ENCODE data around the gene GXYLT2. TPM values are rescaled to one million over a fixed set of nuclear protein-coding genes. Genes with fewer than 3 reads are reported as not detected.

GXYLT2 gene
- total RNA-seq, 4 donors from 2014 or later = 5.0 to 9.8 (median 7.6) TPM

- TF ChIP-seq POLR2AphosphoS5 (IDR thresholded peaks at IDR 0.05) (no peak), POLR2A (IDR thresholded peaks at IDR 0.05; ENCODE audit: low read depth) (no peak), EP300 (IDR thresholded peaks at IDR 0.05) (no peak)
- TF ChIP-seq, protein P1, sequence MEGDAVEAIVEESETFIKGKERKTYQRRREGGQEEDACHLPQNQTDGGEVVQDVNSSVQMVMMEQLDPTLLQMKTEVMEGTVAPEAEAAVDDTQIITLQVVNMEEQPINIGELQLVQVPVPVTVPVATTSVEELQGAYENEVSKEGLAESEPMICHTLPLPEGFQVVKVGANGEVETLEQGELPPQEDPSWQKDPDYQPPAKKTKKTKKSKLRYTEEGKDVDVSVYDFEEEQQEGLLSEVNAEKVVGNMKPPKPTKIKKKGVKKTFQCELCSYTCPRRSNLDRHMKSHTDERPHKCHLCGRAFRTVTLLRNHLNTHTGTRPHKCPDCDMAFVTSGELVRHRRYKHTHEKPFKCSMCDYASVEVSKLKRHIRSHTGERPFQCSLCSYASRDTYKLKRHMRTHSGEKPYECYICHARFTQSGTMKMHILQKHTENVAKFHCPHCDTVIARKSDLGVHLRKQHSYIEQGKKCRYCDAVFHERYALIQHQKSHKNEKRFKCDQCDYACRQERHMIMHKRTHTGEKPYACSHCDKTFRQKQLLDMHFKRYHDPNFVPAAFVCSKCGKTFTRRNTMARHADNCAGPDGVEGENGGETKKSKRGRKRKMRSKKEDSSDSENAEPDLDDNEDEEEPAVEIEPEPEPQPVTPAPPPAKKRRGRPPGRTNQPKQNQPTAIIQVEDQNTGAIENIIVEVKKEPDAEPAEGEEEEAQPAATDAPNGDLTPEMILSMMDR (IDR thresholded peaks at IDR 0.05) = no peak
Measured at GRCh38 chr3:73018790-73019441, 131.1 kb downstream of the GXYLT2 start.

GRCh38 chr3:73021301-73021835 is 133.5 kb downstream of the GXYLT2 start:
- no peak overlapping the region for H3K4me3 ChIP-seq
- DNase-seq (ENCODE audit: extremely low spot score) = no peak
- TF ChIP-seq, protein P1 (IDR thresholded peaks at IDR 0.05) = no peak
- no peak for TF ChIP-seq POLR2A (IDR thresholded peaks at IDR 0.05; ENCODE audit: low read depth)
- TF ChIP-seq POLR2AphosphoS5 (IDR thresholded peaks at IDR 0.05) = no peak
- no peak for TF ChIP-seq EP300 (IDR thresholded peaks at IDR 0.05)
- no peaks in the 10 kb centered on the region for H3K36me3 ChIP-seq
- H3K27ac ChIP-seq (replicated peaks in 1 of 4) = no peak overlapping the region
- H3K9me3 ChIP-seq = no peaks in the 10 kb centered on the region
- H3K27me3 ChIP-seq = no peaks in the 10 kb centered on the region
- intact Hi-C loops (cut with DNase I) = no loop called here
- 63% methylated on average over 4 of the region's 4 CpGs for WGBS
- peaks cover 30 to 85% (median 77%) of the 10 kb centered on the region in 4 donors for H3K4me1 ChIP-seq

More at GRCh38 chr3:73018790-73019441, 131.1 kb downstream of the GXYLT2 start:
- H3K9me3 ChIP-seq = no peaks in the 10 kb centered on the region
- intact Hi-C loops (cut with DNase I) = no loop called here
- peaks cover 17 to 71% (median 55%) of the 10 kb centered on the region in 4 donors for H3K4me1 ChIP-seq
- no peak overlapping the region for H3K4me3 ChIP-seq
- H3K27ac ChIP-seq (replicated peaks in 1 of 4) = no peak overlapping the region
- no peaks in the 10 kb centered on the region for H3K27me3 ChIP-seq
- H3K36me3 ChIP-seq = peaks cover 0 to 7% (median 3%) of the 10 kb centered on the region in 4 donors
- 75% methylated on average over 5 of the region's 5 CpGs for WGBS
- DNase-seq (ENCODE audit: extremely low spot score) = no peak

DNA sequence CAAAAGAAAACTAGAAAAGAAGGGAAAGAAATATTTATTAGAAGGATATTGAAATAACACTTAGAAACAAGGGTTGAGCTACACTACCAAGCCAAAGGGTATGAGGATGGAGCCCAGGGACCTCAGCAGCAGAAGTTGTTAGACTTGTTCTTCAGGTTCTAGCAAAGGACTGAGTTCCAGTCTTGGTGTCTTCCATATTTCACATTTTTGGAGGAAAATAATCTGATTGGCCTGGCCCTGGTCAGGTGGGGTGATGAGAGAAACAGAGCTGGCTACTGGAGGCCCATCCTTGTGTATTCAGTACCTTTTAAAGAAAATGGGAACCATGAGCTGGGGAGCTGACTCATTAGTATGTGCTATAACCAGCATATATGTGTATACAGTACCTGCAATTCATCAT is 137.0 kb downstream of the GXYLT2 start:
- intact Hi-C loops (cut with DNase I) = no loop called here
- no peak overlapping the region for H3K4me3 ChIP-seq
- peaks cover 30 to 87% (median 78%) of the 10 kb centered on the region in 4 donors for H3K4me1 ChIP-seq
- no peaks in the 10 kb centered on the region for H3K27me3 ChIP-seq
- no peak overlapping the region for H3K27ac ChIP-seq (replicated peaks in 1 of 4)
- no peak for DNase-seq (ENCODE audit: extremely low spot score)
- TF ChIP-seq, protein P1 (IDR thresholded peaks at IDR 0.05) = no peak
- TF ChIP-seq EP300 (IDR thresholded peaks at IDR 0.05) = no peak
- TF ChIP-seq POLR2AphosphoS5 (IDR thresholded peaks at IDR 0.05) = no peak
- TF ChIP-seq POLR2A (IDR thresholded peaks at IDR 0.05; ENCODE audit: low read depth) = no peak
- no peaks in the 10 kb centered on the region for H3K36me3 ChIP-seq
- no peaks in the 10 kb centered on the region for H3K9me3 ChIP-seq

- H3K36me3 ChIP-seq = no peaks in the 10 kb centered on the region
- DNase-seq (ENCODE audit: extremely low spot score) = no peak
- TF ChIP-seq, protein P1 (IDR thresholded peaks at IDR 0.05) = no peak
- TF ChIP-seq POLR2A (IDR thresholded peaks at IDR 0.05; ENCODE audit: low read depth) (no peak), POLR2AphosphoS5 (IDR thresholded peaks at IDR 0.05) (no peak), EP300 (IDR thresholded peaks at IDR 0.05) (no peak)
- no peaks in the 10 kb centered on the region for H3K27me3 ChIP-seq
- H3K9me3 ChIP-seq = no peaks in the 10 kb centered on the region
- WGBS = 90% methylated on average over 6 of the region's 6 CpGs
- H3K27ac ChIP-seq (replicated peaks in 1 of 4) = no peak overlapping the region
- intact Hi-C loops (cut with DNase I) = no loop called here
- no peak overlapping the region for H3K4me3 ChIP-seq
- peaks cover 35 to 77% (median 72%) of the 10 kb centered on the region in 4 donors for H3K4me1 ChIP-seq
Measured at GRCh38 chr3:73026111-73026759, 138.4 kb downstream of the GXYLT2 start.

Small RNA genes lying within 50 kb of the gene (small RNA-seq; reads per million reads assigned to genes)
- 0 reads per million in 3 donors for gene RF00017

Other genes with a start within 250 kb of the GXYLT2 start
- gene SHQ1, start 39.6 kb upstream of the GXYLT2 start, total RNA-seq = 10 to 100 TPM in 3 of 4 donors, 1 to 10 TPM in 1; 8.7 to 19.9 (median 12.4) TPM
- 10 to 100 TPM; 24.6 to 60.6 (median 33.9) TPM for gene PPP4R2, start 108.8 kb downstream of the GXYLT2 start, total RNA-seq
- gene EBLN2, start 173.6 kb downstream of the GXYLT2 start, total RNA-seq = 1 to 10 TPM; 1.0 to 2.8 (median 2.4) TPM